H1 (cell line): ENCODE measurements around the gene HSD11B1L. TPM values are rescaled to one million over a fixed set of nuclear protein-coding genes. Genes with fewer than 3 reads are reported as not detected.

Experiments used
- CTCF ChIA-PET: fragments of 300-600 bp; sonication (Branson Sonifier 250); formaldehyde crosslinking; loops from one replicate; lab custom pipeline; 2021; ENCODE audit not compliant: partially characterized antibody; lab: Charles Lee
- POLR2A ChIA-PET: fragments of 300-600 bp; sonication (Branson Sonifier 250); formaldehyde crosslinking; loops from one replicate; lab custom pipeline; 2021; ENCODE audit warnings: inconsistent platforms; ENCODE audit not compliant: partially characterized antibody; lab: Charles Lee
- DNase-seq, 2 experiments: peaks; one replicate each; pipeline versions ENCODE4 v3.0.0 to v3.0.0-alpha.2; 2010 to 2022; ENCODE audit warnings: low spot score in 2 of 2, low read depth in 1 of 2, mixed read lengths in 1 of 2
- FAIRE-seq: peaks from 2 replicates; lab custom pipeline; 2011; peaks lifted over from hg19 to GRCh38; lab: Jason Lieb, UNC
- H2AFZ ChIP-seq: 2 replicates; pipeline ENCODE4 v1.8.1; 2012; ENCODE audit warnings: low read length, inconsistent platforms
- H2AK5ac ChIP-seq: 2 replicates; pipeline ENCODE4 v1.6.1; 2013; ENCODE audit warnings: low read depth, low read length
- H2BK120ac ChIP-seq: replicated peaks from 2 replicates; pipeline ENCODE3; 2013; ENCODE audit warnings: low read depth, low read length, inconsistent platforms
- H2BK12ac ChIP-seq: 2 replicates; pipeline ENCODE4 v1.6.1; 2013; ENCODE audit warnings: low read depth, low read length
- H2BK15ac ChIP-seq: 2 replicates; pipeline ENCODE4 v1.6.1; 2013; ENCODE audit warnings: low read length
- H2BK20ac ChIP-seq: 2 replicates; pipeline ENCODE4 v1.6.1; 2013; ENCODE audit warnings: low read length
- H2BK5ac ChIP-seq: 2 replicates; pipeline ENCODE4 v1.6.1; 2013; ENCODE audit warnings: low read depth, low read length
- H3K14ac ChIP-seq: 2 replicates; pipeline ENCODE4 v1.6.1; 2013; ENCODE audit warnings: inconsistent platforms; ENCODE audit not compliant: insufficient read length
- H3K18ac ChIP-seq: 2 replicates; pipeline ENCODE4 v1.6.1; 2013; ENCODE audit warnings: low read length; ENCODE audit errors: extremely low read depth
- H3K23ac ChIP-seq: 2 replicates; pipeline ENCODE4 v1.6.1; 2013; ENCODE audit warnings: inconsistent platforms; ENCODE audit not compliant: insufficient read length
- H3K23me2 ChIP-seq: 2 replicates; pipeline ENCODE4 v1.6.1; 2013; ENCODE audit warnings: low read depth, low read length
- H3K27ac ChIP-seq: 2 replicates; pipeline ENCODE4 v1.6.1; 2011; ENCODE audit warnings: low read depth, low read length, inconsistent platforms
- H3K27me3 ChIP-seq, 4 experiments: replicated peaks in 1 of 4; 1 replicate in 1 of 4; 2 replicates in 3 of 4; pipeline versions ENCODE4 v1.6.1 to v1.8.1; 2011 to 2013; ENCODE audit warnings: low read length in 3 of 4, mild to moderate bottlenecking in 3 of 4, inconsistent platforms in 2 of 4, mixed read lengths in 2 of 4, moderate library complexity in 1 of 4; ENCODE audit not compliant: control insufficient read depth in 3 of 4, insufficient read depth in 3 of 4; ENCODE audit errors: extremely low read depth in 1 of 4
- H3K36me3 ChIP-seq, 4 experiments: 2 replicates each; pipeline versions ENCODE4 v1.6.1 to v1.8.1; 2011 to 2013; ENCODE audit warnings: mild to moderate bottlenecking in 4 of 4, low read length in 3 of 4, moderate library complexity in 2 of 4, control low read depth in 1 of 4, inconsistent platforms in 1 of 4; ENCODE audit not compliant: insufficient read depth in 4 of 4, control insufficient read depth in 2 of 4
- H3K4ac ChIP-seq: replicated peaks from 2 replicates; pipeline ENCODE3; 2013; ENCODE audit warnings: low read length, low read depth, mixed read lengths, inconsistent platforms; ENCODE audit not compliant: insufficient read length
- H3K4me1 ChIP-seq, 4 experiments: replicated peaks in 1 of 4; 1 replicate in 1 of 4; 2 replicates in 3 of 4; pipeline versions ENCODE4 v1.6.1 to v1.8.1; 2011 to 2013; ENCODE audit warnings: low read length in 3 of 4, inconsistent platforms in 2 of 4, mixed read lengths in 1 of 4; ENCODE audit not compliant: insufficient read depth in 4 of 4, control insufficient read depth in 3 of 4
- H3K4me2 ChIP-seq, 2 experiments: 2 replicates each; pipeline versions ENCODE4 v1.6.1 to v1.8.1; 2011 to 2013; ENCODE audit warnings: low read depth in 2 of 2, low read length in 2 of 2, control low read depth in 1 of 2, inconsistent platforms in 1 of 2, mild to moderate bottlenecking in 1 of 2; ENCODE audit not compliant: insufficient read depth in 1 of 2
- H3K4me3 ChIP-seq, 4 experiments: fragments of 200-600, 300-600 bp in 1 of 4; sonication (generic), shearing (Covaris generic), sonication (Bioruptor Twin) in 1 of 4; 2 replicates each; pipeline versions ENCODE4 v1.5.1 to v1.8.1; 2011 to 2016; ENCODE audit warnings: low read length in 4 of 4, low read depth in 3 of 4, control low read depth in 2 of 4, inconsistent platforms in 2 of 4, mild to moderate bottlenecking in 2 of 4, mixed read lengths in 1 of 4, moderate library complexity in 1 of 4; ENCODE audit not compliant: insufficient read depth in 2 of 4; ENCODE audit errors: extremely low read depth in 1 of 4
- H3K56ac ChIP-seq: replicated peaks from 2 replicates; pipeline ENCODE3; 2013; ENCODE audit warnings: low read depth, mild to moderate bottlenecking, mixed read lengths, low read length, inconsistent platforms; ENCODE audit not compliant: insufficient read length
- H3K79me1 ChIP-seq: 2 replicates; pipeline ENCODE4 v1.6.1; 2013; ENCODE audit warnings: low read depth, low read length, control low read depth
- H3K79me2 ChIP-seq, 2 experiments: 2 replicates each; pipeline versions ENCODE4 v1.6.1 to v1.8.1; 2012 to 2013; ENCODE audit warnings: low read length in 2 of 2, mild to moderate bottlenecking in 2 of 2, inconsistent platforms in 1 of 2; ENCODE audit not compliant: insufficient read depth in 2 of 2, control insufficient read depth in 1 of 2
- H3K9ac ChIP-seq, 4 experiments: replicated peaks in 1 of 4; 1 replicate in 1 of 4; 2 replicates in 3 of 4; pipeline versions ENCODE4 v1.6.1 to v1.8.1; 2011 to 2013; ENCODE audit warnings: low read depth in 3 of 4, low read length in 3 of 4, control low read depth in 2 of 4, mild to moderate bottlenecking in 2 of 4, moderate library complexity in 2 of 4, inconsistent platforms in 1 of 4; ENCODE audit errors: extremely low read depth in 1 of 4
- H3K9me3 ChIP-seq, 2 experiments: 2 replicates each; pipeline versions ENCODE4 v1.6.1 to v1.8.1; 2012 to 2013; ENCODE audit warnings: mild to moderate bottlenecking in 2 of 2, moderate library complexity in 2 of 2, control low read depth in 1 of 2, inconsistent platforms in 1 of 2, low read depth in 1 of 2, low read length in 1 of 2, mixed read lengths in 1 of 2; ENCODE audit not compliant: insufficient read depth in 2 of 2
- H4K20me1 ChIP-seq, 2 experiments: replicated peaks in 1 of 2; 2 replicates each; pipeline versions ENCODE3 to v1.8.1; 2011 to 2013; ENCODE audit warnings: inconsistent platforms in 2 of 2, low read length in 2 of 2, mild to moderate bottlenecking in 1 of 2; ENCODE audit not compliant: insufficient read depth in 2 of 2, control insufficient read depth in 1 of 2
- H4K5ac ChIP-seq: 2 replicates; pipeline ENCODE4 v1.6.1; 2013; ENCODE audit warnings: low read length, low read depth, mixed read lengths, inconsistent platforms; ENCODE audit not compliant: insufficient read length
- H4K8ac ChIP-seq: 2 replicates; pipeline ENCODE4 v1.8.0; 2013; ENCODE audit warnings: mild to moderate bottlenecking, moderate library complexity, low read length, inconsistent platforms; ENCODE audit not compliant: insufficient read depth; ENCODE audit errors: extremely low read depth
- H4K91ac ChIP-seq: replicated peaks from 2 replicates; pipeline ENCODE3; 2013; ENCODE audit warnings: low read length, mixed read lengths, inconsistent platforms; ENCODE audit not compliant: insufficient read length
- CEBPB ChIP-seq: IDR thresholded peaks from 2 replicates; pipeline ENCODE4 v1.6.1; 2012; ENCODE audit warnings: low read depth, low read length
- EZH2 ChIP-seq: fragments of 200-600 bp; sonication (generic); IDR thresholded peaks from 2 replicates; pipeline ENCODE4 v1.7.1; 2012; ENCODE audit warnings: low read depth, mild to moderate bottlenecking, moderate library complexity, low read length, inconsistent platforms; ENCODE audit not compliant: severe bottlenecking
- HDAC6 ChIP-seq: IDR thresholded peaks from one replicate; pipeline ENCODE4 v1.7.1; 2012; ENCODE audit warnings: low read depth, mild to moderate bottlenecking, inconsistent platforms, low read length, moderate library complexity
- NRF1 ChIP-seq: IDR thresholded peaks from 2 replicates; pipeline ENCODE4 v1.6.1; 2011; ENCODE audit warnings: mild to moderate bottlenecking, low read depth, low read length, improper control_type of control experiment
- PHF8 ChIP-seq: fragments of 200-600 bp; sonication (generic); conservative IDR thresholded peaks from 2 replicates; pipeline ENCODE4 v1.7.1; 2012; ENCODE audit warnings: low read depth, mild to moderate bottlenecking, inconsistent platforms, low read length, moderate library complexity
- RXRA ChIP-seq: IDR thresholded peaks from 2 replicates; pipeline ENCODE4 v1.6.1; 2011; ENCODE audit warnings: low read depth, mild to moderate bottlenecking, low read length, moderate library complexity; ENCODE audit not compliant: insufficient read depth
- SIX5 ChIP-seq: IDR thresholded peaks from 2 replicates; pipeline ENCODE4 v1.6.1; 2011; ENCODE audit warnings: mild to moderate bottlenecking, low read depth, low read length
- SP1 ChIP-seq: IDR thresholded peaks from 2 replicates; pipeline ENCODE4 v1.6.1; 2011; ENCODE audit warnings: low read depth, low read length
- WGBS, 2 experiments: shearing (Covaris generic) in 1 of 2; methylation state at CpG; one replicate each; pipeline versions ENCODE4 v1.1.6 to v1.1.7; 2013 to 2015; ENCODE audit warnings: low lambda C conversion rate in 2 of 2, mixed read lengths in 2 of 2, inconsistent platforms in 1 of 2, low coverage in 1 of 2, missing lambda C conversion rate in 1 of 2; ENCODE audit not compliant: insufficient replicate concordance in 2 of 2, insufficient coverage in 1 of 2, insufficient read length in 1 of 2; ENCODE audit errors: extremely low coverage in 1 of 2, missing lambda C conversion rate in 1 of 2; 5-methylcytosine and 5-hydroxymethylcytosine counted together
- polyA plus RNA-seq, 7 experiments: library from polyadenylated mRNA; depleted of rRNA in 3 of 7; stranded (reverse) in 5 of 7; unstranded in 2 of 7; fragments of >200 nt in 5 of 7; fragments of 200-250 nt in 2 of 7; gene quantifications; 1 replicate in 5 of 7; 2 replicates in 1 of 7; 4 replicates in 1 of 7; pipeline versions ENCODE4 v1.2.1 to v1.2.3, GENCODE V29; 2011 to 2013; ENCODE audit warnings: missing spikeins in 2 of 7, mixed read lengths in 2 of 7
- total RNA-seq: library from RNA; stranded (reverse); fragmentation: NEBNext Ultra II Directional; extraction: Animal tissue kit (Norgen Biotek cat#: 25700); gene quantifications from 2 replicates; pipeline ENCODE4 v1.2.1, GENCODE V29; 2021

Gene HSD11B1L
- total and polyA plus RNA-seq, 2 of the 8 experiments (the other 6 are each of a cell fraction or from before 2014, with no cell fraction given) = 8.2 to 20.6 TPM

- no peak overlapping the region for H3K56ac ChIP-seq
- H4K91ac ChIP-seq = no peak overlapping the region
- H3K79me1 ChIP-seq = no peaks in the 10 kb centered on the region; the same call in 1 of the 2 replicates
- no peak overlapping the region for H4K8ac ChIP-seq
- H2BK120ac ChIP-seq = no peak overlapping the region
- H2BK5ac ChIP-seq = no peak overlapping the region
- H3K4ac ChIP-seq = no peak overlapping the region
- H3K4me1 ChIP-seq = no peaks in the 10 kb centered on the region
- peaks cover 43 to 87% (median 70%) of the 10 kb centered on the region in 4 experiments for H3K36me3 ChIP-seq
- ChIA-PET CTCF (interaction anchor here (1.4 kb wide), 1 partner anchor 34 kb away, joined by 3 read pairs; no protein-coding TSS in a partner anchor), POLR2A (interaction anchor here (1.2 kb wide), 1 partner anchor 34 kb away, joined by 4 read pairs; the partner anchor contains the start of gene RPL36)
- no peak overlapping the region for H3K14ac ChIP-seq
- 90% methylated on average over 5 of the region's 5 CpGs; no CpG with 5 or more reads in 1 of the 2 experiments for WGBS, 2 experiments
- no peaks in the 10 kb centered on the region for H3K27me3 ChIP-seq
- no peak overlapping the region for H3K23ac ChIP-seq
- no peaks in the 10 kb centered on the region for H3K79me2 ChIP-seq
- no peak overlapping the region for H2BK12ac ChIP-seq
- H3K27ac ChIP-seq = no peak overlapping the region
- no peaks in the 10 kb centered on the region for H3K23me2 ChIP-seq
- FAIRE-seq (no peak), DNase-seq (no peak)
- no peak overlapping the region for H3K9ac ChIP-seq
- H2BK15ac ChIP-seq = no peak overlapping the region
- no peaks in the 10 kb centered on the region for H3K9me3 ChIP-seq
- no peak overlapping the region for H2BK20ac ChIP-seq
- H3K4me2 ChIP-seq = no peak overlapping the region
- no peak overlapping the region for H4K5ac ChIP-seq
- H2AFZ ChIP-seq = no peak overlapping the region
- no peak for TF ChIP-seq CEBPB
- TF ChIP-seq RXRA = no peak
- no peak for TF ChIP-seq HDAC6
- TF ChIP-seq EZH2 = no peak
- TF ChIP-seq SP1 = no peak
- no peak for TF ChIP-seq NRF1
- TF ChIP-seq SIX5 = no peak
- TF ChIP-seq PHF8 = no peak
- no peak overlapping the region for H3K18ac ChIP-seq
- no peak overlapping the region for H3K4me3 ChIP-seq
- no peak overlapping the region for H2AK5ac ChIP-seq
- H4K20me1 ChIP-seq = peaks cover 0 to 6% of the 10 kb centered on the region in 2 experiments
These were observed 25.4 kb upstream of the HSD11B1L start for GRCh38 chr19:5655412-5655811.
